IMR-90 (cell line): Measurements from ENCODE around the gene KLHL17. TPM values are rescaled to one million over a fixed set of nuclear protein-coding genes. Genes with fewer than 3 reads are reported as not detected.

Experiments
- ATAC-seq: fragments of 200-7000 bp; cut with Tn5 transposase; 2 replicates; pipeline ENCODE4 v1.9.1; 2020; ENCODE audit warnings: low read depth, mild to moderate bottlenecking, moderate library complexity
- BruUV-seq: library from RNA; stranded (reverse); fragments of 400-500 nt; replicated peaks from 2 replicates; lab custom pipeline; 2021; lab: Mats Ljungman, UMichigan
- CTCF ChIA-PET: fragments of 300-600 bp; formaldehyde crosslinking; extraction: SDS; loops from one replicate; lab custom pipeline; 2021; ENCODE audit warnings: antibody characterized with exemption; lab: Yijun Ruan, JAX
- POLR2A ChIA-PET: fragments of 300-600 bp; sonication (Branson Sonifier 250); formaldehyde crosslinking; loops from one replicate; lab custom pipeline; 2022; ENCODE audit warnings: antibody characterized with exemption; ENCODE audit not compliant: unreplicated experiment; lab: Charles Lee
- DNase-seq: peaks from one replicate; pipeline ENCODE4 v3.0.0; 2013
- H2AFZ ChIP-seq: replicated peaks from 2 replicates; pipeline ENCODE3; 2013; ENCODE audit warnings: low read length, mild to moderate bottlenecking; ENCODE audit not compliant: poor library complexity
- H2AK5ac ChIP-seq: 2 replicates; pipeline ENCODE4 v1.6.1; 2013; ENCODE audit warnings: low read depth, low read length, inconsistent platforms
- H2AK9ac ChIP-seq: replicated peaks from 2 replicates; pipeline ENCODE3; 2013; ENCODE audit warnings: mild to moderate bottlenecking, low read depth, low read length, moderate library complexity; ENCODE audit not compliant: poor library complexity
- H2BK120ac ChIP-seq: 2 replicates; pipeline ENCODE4 v1.6.1; 2013; ENCODE audit warnings: low read depth, low read length, inconsistent platforms
- H2BK15ac ChIP-seq: 3 replicates; pipeline ENCODE4 v1.6.1; 2013; ENCODE audit warnings: low read depth, low read length, inconsistent platforms
- H2BK20ac ChIP-seq: 2 replicates; pipeline ENCODE4 v1.6.1; 2013; ENCODE audit warnings: low read depth, mild to moderate bottlenecking, inconsistent platforms, low read length, moderate library complexity
- H2BK5ac ChIP-seq: 2 replicates; pipeline ENCODE4 v1.6.1; 2013; ENCODE audit warnings: mild to moderate bottlenecking, low read depth, low read length, inconsistent platforms; ENCODE audit not compliant: poor library complexity, severe bottlenecking
- H3K14ac ChIP-seq: replicated peaks from 2 replicates; pipeline ENCODE4 v1.6.1; 2013; ENCODE audit warnings: low read depth, low read length, inconsistent platforms
- H3K18ac ChIP-seq: 2 replicates; pipeline ENCODE4 v1.6.1; 2013; ENCODE audit warnings: low read depth, low read length, control low read depth
- H3K23ac ChIP-seq: 2 replicates; pipeline ENCODE4 v1.6.1; 2013; ENCODE audit warnings: low read depth, low read length, inconsistent platforms
- H3K27ac ChIP-seq: 2 replicates; pipeline ENCODE4 v1.5.1; 2013; ENCODE audit warnings: mild to moderate bottlenecking, control low read depth, low read length; ENCODE audit not compliant: insufficient read depth
- H3K27me3 ChIP-seq: 2 replicates; pipeline ENCODE4 v1.6.1; 2013; ENCODE audit warnings: low read length; ENCODE audit not compliant: control insufficient read depth, insufficient read depth
- H3K36me3 ChIP-seq: 2 replicates; pipeline ENCODE4 v1.6.1; 2013; ENCODE audit warnings: low read length, mixed read lengths; ENCODE audit not compliant: control insufficient read depth, insufficient read depth
- H3K4ac ChIP-seq: 2 replicates; pipeline ENCODE4 v1.6.1; 2013; ENCODE audit warnings: low read depth, low read length, inconsistent platforms
- H3K4me1 ChIP-seq: 2 replicates; pipeline ENCODE4 v1.6.1; 2013; ENCODE audit warnings: low read length, mixed read lengths; ENCODE audit not compliant: control insufficient read depth, insufficient read depth
- H3K4me2 ChIP-seq: 2 replicates; pipeline ENCODE4 v1.6.1; 2013; ENCODE audit warnings: low read depth, mild to moderate bottlenecking, control low read depth, low read length, moderate library complexity
- H3K4me3 ChIP-seq: 2 replicates; pipeline ENCODE4 v1.5.1; 2013; ENCODE audit warnings: low read depth, mild to moderate bottlenecking, control low read depth, low read length, moderate library complexity; ENCODE audit not compliant: insufficient read depth
- H3K56ac ChIP-seq: 2 replicates; pipeline ENCODE4 v1.6.1; 2013; ENCODE audit warnings: low read length, inconsistent platforms; ENCODE audit not compliant: insufficient read depth; ENCODE audit errors: extremely low read depth
- H3K79me1 ChIP-seq, 2 experiments: 2 replicates each; pipeline ENCODE4 v1.6.1; 2013; ENCODE audit warnings: low read length in 2 of 2, inconsistent platforms in 1 of 2, low read depth in 1 of 2
- H3K9ac ChIP-seq: 2 replicates; pipeline ENCODE4 v1.6.1; 2013; ENCODE audit warnings: low read depth, low read length, control low read depth
- H3K9me1 ChIP-seq: 2 replicates; pipeline ENCODE4 v1.6.1; 2013; ENCODE audit warnings: low read length, inconsistent platforms; ENCODE audit not compliant: insufficient read depth
- H3K9me3 ChIP-seq: 2 replicates; pipeline ENCODE4 v1.6.1; 2013; ENCODE audit warnings: low read length; ENCODE audit not compliant: control insufficient read depth, insufficient read depth
- H4K20me1 ChIP-seq: 2 replicates; pipeline ENCODE4 v1.6.1; 2013; ENCODE audit warnings: low read length, inconsistent platforms; ENCODE audit not compliant: insufficient read depth
- H4K5ac ChIP-seq: 2 replicates; pipeline ENCODE4 v1.6.1; 2013; ENCODE audit warnings: mild to moderate bottlenecking, low read depth, low read length, control low read depth
- H4K8ac ChIP-seq, 2 experiments: 2 replicates each; pipeline ENCODE4 v1.6.1; 2013; ENCODE audit warnings: low read depth in 2 of 2, low read length in 2 of 2, control low read depth in 1 of 2, inconsistent platforms in 1 of 2
- H4K91ac ChIP-seq: 2 replicates; pipeline ENCODE4 v1.6.1; 2013; ENCODE audit warnings: low read depth, low read length, inconsistent platforms; ENCODE audit not compliant: insufficient read depth
- ELK1 ChIP-seq: fragments of 150-350 bp; IDR thresholded peaks from 2 replicates; pipeline ENCODE4 v1.6.1; 2016; ENCODE audit warnings: low read depth, mild to moderate bottlenecking, low read length, moderate library complexity, borderline replicate concordance
- FOS ChIP-seq: fragments of 150-350 bp; IDR thresholded peaks from 2 replicates; pipeline ENCODE4 v1.6.1; 2016; ENCODE audit warnings: low read depth, low read length
- MAFK ChIP-seq: IDR thresholded peaks from 2 replicates; pipeline ENCODE4 v1.6.1; 2012; ENCODE audit warnings: low read depth, low read length, improper control_type of control experiment
- MAZ ChIP-seq: IDR thresholded peaks from 2 replicates; pipeline ENCODE4 v1.6.1; 2012; ENCODE audit warnings: low read depth, mild to moderate bottlenecking, low read length, improper control_type of control experiment, moderate library complexity, borderline replicate concordance
- RAD21 ChIP-seq: IDR thresholded peaks from 2 replicates; pipeline ENCODE4 v1.6.1; 2012; ENCODE audit warnings: low read length, improper control_type of control experiment
- RFX5 ChIP-seq: IDR thresholded peaks from 2 replicates; pipeline ENCODE4 v1.8.0; 2012; ENCODE audit warnings: low read depth, mild to moderate bottlenecking, low read length, moderate library complexity
- SMC3 ChIP-seq: fragments of 150-350 bp; IDR thresholded peaks from 2 replicates; pipeline ENCODE4 v1.6.1; 2016; ENCODE audit warnings: low read depth, mild to moderate bottlenecking, antibody characterized with exemption, low read length, moderate library complexity
- WGBS, 2 experiments: methylation state at CpG; one replicate each; pipeline versions ENCODE4 v1.1.5 to v1.1.7; 2013; ENCODE audit warnings: missing lambda C conversion rate in 2 of 2; ENCODE audit not compliant: insufficient read length in 1 of 2; ENCODE audit errors: extremely low coverage in 2 of 2; 5-methylcytosine and 5-hydroxymethylcytosine counted together
- dilution Hi-C: fragments of 300-500 bp; cut with HindIII; formaldehyde crosslinking; loops from one replicate; pipeline ENCODE4 v1.14.3; 2018; ENCODE audit warnings: low sequenced_read_pairs; ENCODE audit not compliant: unreplicated experiment
- in situ Hi-C: fragments of 300-500 bp; cut with MboI; formaldehyde crosslinking; loops from 3 replicates; pipeline ENCODE4 v1.14.3; 2019; ENCODE audit warnings: low sequenced_read_pairs, inconsistent platforms, mixed read lengths
- intact Hi-C: fragments of 100-400 bp; cut with micrococcal nuclease; formaldehyde crosslinking; loops from 2 replicates; pipeline ENCODE4 v1.10.0; 2022
- polyA plus RNA-seq, 3 experiments: library from polyadenylated mRNA; depleted of rRNA; stranded (reverse); fragments of >200 nt; gene quantifications; 2 replicates each; pipeline ENCODE4 v1.2.3, GENCODE V29; 2012; ENCODE audit warnings: low replicate concordance in 1 of 3
- total RNA-seq: library from RNA; depleted of rRNA; stranded (reverse); fragments of >200 nt; gene quantifications from 2 replicates; pipeline ENCODE4 v1.2.3, GENCODE V29; 2012
- TF ChIP-seq, protein P1 (sequence below): conservative IDR thresholded peaks from 2 replicates; pipeline ENCODE4 v1.5.1; 2012; ENCODE audit warnings: mild to moderate bottlenecking, low read depth, low read length, improper control_type of control experiment

The KLHL17 gene
- total and polyA plus RNA-seq, 2 of the 4 experiments (the other 2 are of a cell fraction) = 3.4 to 41.0 TPM

- peaks cover 3% of the 10 kb centered on the region for H4K20me1 ChIP-seq
- TF ChIP-seq ELK1 (no peak), RFX5 (no peak), RAD21 (peak; percentile 36; the same call in 1 of the 2 replicates), MAZ (peak; percentile 90), FOS (no peak), MAFK (no peak), SMC3 (peak; percentile 31; the same call in 1 of the 2 replicates)
- TF ChIP-seq, protein P1, sequence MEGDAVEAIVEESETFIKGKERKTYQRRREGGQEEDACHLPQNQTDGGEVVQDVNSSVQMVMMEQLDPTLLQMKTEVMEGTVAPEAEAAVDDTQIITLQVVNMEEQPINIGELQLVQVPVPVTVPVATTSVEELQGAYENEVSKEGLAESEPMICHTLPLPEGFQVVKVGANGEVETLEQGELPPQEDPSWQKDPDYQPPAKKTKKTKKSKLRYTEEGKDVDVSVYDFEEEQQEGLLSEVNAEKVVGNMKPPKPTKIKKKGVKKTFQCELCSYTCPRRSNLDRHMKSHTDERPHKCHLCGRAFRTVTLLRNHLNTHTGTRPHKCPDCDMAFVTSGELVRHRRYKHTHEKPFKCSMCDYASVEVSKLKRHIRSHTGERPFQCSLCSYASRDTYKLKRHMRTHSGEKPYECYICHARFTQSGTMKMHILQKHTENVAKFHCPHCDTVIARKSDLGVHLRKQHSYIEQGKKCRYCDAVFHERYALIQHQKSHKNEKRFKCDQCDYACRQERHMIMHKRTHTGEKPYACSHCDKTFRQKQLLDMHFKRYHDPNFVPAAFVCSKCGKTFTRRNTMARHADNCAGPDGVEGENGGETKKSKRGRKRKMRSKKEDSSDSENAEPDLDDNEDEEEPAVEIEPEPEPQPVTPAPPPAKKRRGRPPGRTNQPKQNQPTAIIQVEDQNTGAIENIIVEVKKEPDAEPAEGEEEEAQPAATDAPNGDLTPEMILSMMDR = peak; percentile 51
- H3K4ac ChIP-seq = peak overlapping the region; percentile 83
- ChIA-PET POLR2A (no interaction called here), CTCF (interaction anchor here (1.1 kb wide), 1 partner anchor 9 kb away, joined by 5 read pairs; no protein-coding TSS in a partner anchor)
- H3K4me1 ChIP-seq = peaks cover 23% of the 10 kb centered on the region
- no peak overlapping the region; the same call in 1 of the 2 replicates for H3K27ac ChIP-seq
- H3K9ac ChIP-seq = no peak overlapping the region
- in situ Hi-C loops = no loop called here
- BruUV-seq = no TSS peak
- H3K9me1 ChIP-seq = peaks cover 5% of the 10 kb centered on the region
- no peaks in the 10 kb centered on the region; the same call in 1 of the 2 replicates for H3K27me3 ChIP-seq
- H4K5ac ChIP-seq = no peak overlapping the region
- 0 out of 2 replicates have a peak overlapping the region, but pooled peaks have one; percentile 59 for H3K14ac ChIP-seq
- no peak overlapping the region for H3K56ac ChIP-seq
- H2AK9ac ChIP-seq = peak overlapping the region; percentile 81
- peak overlapping the region; percentile 74 for H4K91ac ChIP-seq
- H2BK20ac ChIP-seq = peak overlapping the region; percentile 78
- peaks cover 2% of the 10 kb centered on the region; the same call in 1 of the 2 replicates for H3K36me3 ChIP-seq
- peak overlapping the region; percentile 62 for H3K4me2 ChIP-seq
- H3K23ac ChIP-seq = peak overlapping the region; percentile 64; the same call in 1 of the 2 replicates
- ATAC-seq (peak; percentile 64), DNase-seq (peak; percentile 71)
- H2BK15ac ChIP-seq = peak overlapping the region; percentile 94; the same call in 2 of the 3 replicates
- H2AFZ ChIP-seq = peak overlapping the region; percentile 73
- H3K79me1 ChIP-seq = peaks cover 4 to 20% of the 10 kb centered on the region in 2 experiments; a peak in 2 of 4 replicates
- H3K18ac ChIP-seq = no peak overlapping the region
- no peak overlapping the region for H3K4me3 ChIP-seq
- intact Hi-C loops = loop anchor here (5.0 kb wide), 1 partner anchor 36 kb away; the partner anchor contains the start of gene NOC2L
- dilution Hi-C loops = no loop called here
- no peaks in the 10 kb centered on the region for H3K9me3 ChIP-seq
- H2BK120ac ChIP-seq = peak overlapping the region; percentile 81
- WGBS, 2 experiments = 47% methylated on average over 16 of the region's 38 CpGs; no CpG with 5 or more reads in 1 of the 2 experiments
- H2AK5ac ChIP-seq = peak overlapping the region; percentile 97
- H4K8ac ChIP-seq = peak overlapping the region; percentile 1 to 43; a peak in 2 of 4 replicates
- H2BK5ac ChIP-seq = no peak overlapping the region
These were observed 39.2 kb upstream of the KLHL17 start for GRCh38 chr1:921011-921837.
